Glomerular visceral epithelial cell (primary cell): Measurements from ENCODE around the gene SGCA.

ENCODE experiments used
- DNase-seq: peaks from one replicate; pipeline ENCODE4 v3.0.0-alpha.2; 2016; ENCODE audit errors: extremely low spot score

SGCA gene

GRCh38 chr17:50182783-50183420 lies 17.1 kb downstream of the SGCA start:
- DNase-seq, result no peak

GRCh38 chr17:50183421-50183994 lies 17.7 kb downstream of the SGCA start:
- DNase-seq, result no peak

- no peak for DNase-seq
Measured at GRCh38 chr17:50184064-50184463, 18.3 kb downstream of the SGCA start.

GRCh38 chr17:50184611-50185398 lies 19.0 kb downstream of the SGCA start:
- no peak for DNase-seq

- no peak for DNase-seq
Measured at GRCh38 chr17:50185631-50186471, 20.0 kb downstream of the SGCA start.

GRCh38 chr17:50186661-50187393 lies 21.0 kb downstream of the SGCA start:
- no peak for DNase-seq

- no peak for DNase-seq
Measured at GRCh38 chr17:50187394-50187725, 21.6 kb downstream of the SGCA start.

GRCh38 chr17:50187751-50188530 lies 22.1 kb downstream of the SGCA start:
- no peak for DNase-seq

- no peak for DNase-seq
Measured at GRCh38 chr17:50188531-50188920, 22.7 kb downstream of the SGCA start.

GRCh38 chr17:50188921-50189549 lies 23.2 kb downstream of the SGCA start:
- DNase-seq, result no peak

GRCh38 chr17:50189550-50190292 lies 23.9 kb downstream of the SGCA start:
- no peak for DNase-seq

GRCh38 chr17:50190293-50190602 lies 24.4 kb downstream of the SGCA start:
- DNase-seq, result no peak

- DNase-seq, result no peak
Measured at GRCh38 chr17:50190603-50191358, 25.0 kb downstream of the SGCA start.

GRCh38 chr17:50191359-50192143 lies 25.7 kb downstream of the SGCA start:
- no peak for DNase-seq

GRCh38 chr17:50192144-50192617 lies 26.4 kb downstream of the SGCA start:
- no peak for DNase-seq

- DNase-seq, result no peak
Measured at GRCh38 chr17:50192618-50193291, 26.9 kb downstream of the SGCA start.

- DNase-seq, result no peak
Measured at GRCh38 chr17:50194140-50194933, 28.5 kb downstream of the SGCA start.
